Testis (tissue), 2 donors: ENCODE data around the gene SYCE3.

Experiments used
- CTCF ChIP-seq, 3 experiments: fragments of 450-650 bp in 2 of 3; fragments of 200-600 bp in 1 of 3; sonication (generic) in 1 of 3; IDR thresholded peaks; one replicate each; pipeline ENCODE4 v1.5.1; 2016 to 2019; ENCODE audit warnings: antibody characterized with exemption in 3 of 3, mild to moderate bottlenecking in 2 of 3, moderate library complexity in 1 of 3
- POLR2A ChIP-seq: fragments of 450-650 bp; IDR thresholded peaks from one replicate; pipeline ENCODE4 v1.6.1; 2017; ENCODE audit warnings: antibody characterized with exemption, mild to moderate bottlenecking, moderate library complexity

DNA sequence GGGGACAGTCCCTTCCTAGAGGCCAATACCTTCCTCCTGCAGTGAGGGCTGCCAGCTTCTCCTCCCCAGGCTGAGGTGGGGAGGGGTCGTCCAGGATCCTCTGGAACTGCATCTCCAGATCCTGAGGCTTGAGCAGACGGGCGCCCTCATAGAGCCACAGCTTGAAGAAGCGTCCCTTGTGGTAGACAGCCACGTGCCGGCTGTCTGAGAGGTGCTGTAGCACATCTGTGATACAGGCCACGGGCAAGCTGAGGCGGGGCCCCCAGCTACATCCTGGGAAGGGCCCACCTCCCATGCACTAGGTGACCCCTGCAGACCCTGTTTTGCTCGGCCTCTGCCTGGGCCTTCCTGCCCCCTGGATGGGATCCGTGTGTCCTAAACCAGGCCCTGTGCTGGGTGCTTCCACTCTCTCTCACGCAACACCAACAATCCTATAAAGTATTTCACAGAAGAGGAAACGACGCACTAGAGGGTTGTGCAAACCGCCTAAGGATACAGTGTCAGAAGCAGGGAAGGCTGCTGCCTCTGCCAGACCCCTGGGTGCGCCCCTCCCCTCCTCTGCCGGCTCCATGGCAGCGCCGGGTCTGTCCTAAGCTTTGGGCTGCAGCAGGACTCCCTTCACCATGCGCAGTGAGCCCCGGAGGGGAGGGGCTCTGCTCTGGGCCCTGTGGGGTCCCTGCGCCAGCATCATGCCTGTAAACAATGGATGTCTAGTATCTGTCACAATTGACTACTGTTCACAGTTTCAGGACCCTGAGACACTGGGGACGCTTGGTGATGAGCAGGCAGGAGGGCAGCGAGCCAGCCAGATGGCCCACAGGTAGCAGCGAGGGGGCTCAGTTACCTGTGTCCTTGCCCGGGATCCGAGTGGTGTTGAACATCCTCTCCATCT, 11.0 kb upstream of the SYCE3 start:
- TF ChIP-seq POLR2A (no peak), CTCF (IDR thresholded peaks at IDR 0.05) (no peak)
